HCT116 (cell line): ENCODE data around the gene DNAH10. TPM values are rescaled to one million over a fixed set of nuclear protein-coding genes. Genes with fewer than 3 reads are reported as not detected.

Source experiments
- ATAC-seq: fragments of 200-7000 bp; cut with Tn5 transposase; 2 replicates; pipeline ENCODE4 v1.9.1; 2020; ENCODE audit warnings: mild to moderate bottlenecking, moderate library complexity
- BruUV-seq: library from RNA; stranded (reverse); fragments of 400-500 nt; replicated peaks from 2 replicates; lab custom pipeline; 2021; lab: Mats Ljungman, UMichigan
- CTCF ChIA-PET: fragments of 300-600 bp; sonication (Branson Sonifier 250); formaldehyde crosslinking; loops from one replicate; lab custom pipeline; 2021; ENCODE audit warnings: antibody characterized with exemption; lab: Charles Lee
- POLR2A ChIA-PET: fragments of 300-600, 350-600 bp; sonication (Branson Sonifier 250); formaldehyde crosslinking; loops from one replicate; lab custom pipeline; 2021; ENCODE audit warnings: antibody characterized with exemption; lab: Charles Lee
- RAD21 ChIA-PET, 2 experiments: fragments of 300-600 bp; sonication (Branson Sonifier 250); formaldehyde crosslinking; loops; one replicate each; lab custom pipeline; 2023; ENCODE audit warnings: low total read pairs in 2 of 2; ENCODE audit not compliant: uncharacterized antibody in 2 of 2, unreplicated experiment in 2 of 2, low non-redundant PET in 1 of 2; lab: Charles Lee
- DNase-seq: peaks from one replicate; pipeline ENCODE4 v3.0.0-alpha.2; 2010; ENCODE audit warnings: low read depth, low spot score
- H2AFZ ChIP-seq: fragments of 200-600 bp; shearing (Covaris generic), sonication (generic); 2 replicates; pipeline ENCODE4 v1.6.1; 2017; ENCODE audit warnings: low read depth, mixed run types, mixed read lengths, antibody characterized with exemption, low read length; ENCODE audit not compliant: poor library complexity, severe bottlenecking
- H3K27ac ChIP-seq: 2 replicates; pipeline ENCODE4 v1.5.1; 2012; ENCODE audit warnings: low read depth, low read length
- H3K27me3 ChIP-seq: fragments of 200-600 bp; sonication (generic); 2 replicates; pipeline ENCODE4 v1.6.1; 2016; ENCODE audit warnings: mixed run types, low read length, mixed read lengths; ENCODE audit not compliant: insufficient read depth
- H3K36me3 ChIP-seq, 2 experiments: fragments of 200-500 bp in 1 of 2; fragments of 200-600 bp in 1 of 2; sonication (Bioruptor generic) in 1 of 2; sonication (generic) in 1 of 2; 2 replicates each; pipeline versions ENCODE4 v1.5.1 to v1.6.1; 2014 to 2016; ENCODE audit warnings: low read length in 2 of 2, inconsistent platforms in 1 of 2, mixed read lengths in 1 of 2, mixed run types in 1 of 2; ENCODE audit not compliant: insufficient read depth in 2 of 2, control insufficient read depth in 1 of 2
- H3K4me1 ChIP-seq, 2 experiments: fragments of 200-600 bp in 1 of 2; sonication (generic) in 1 of 2; 2 replicates each; pipeline versions ENCODE4 v1.5.1 to v1.6.1; 2012 to 2017; ENCODE audit warnings: low read length in 2 of 2, inconsistent platforms in 1 of 2, mild to moderate bottlenecking in 1 of 2, mixed read lengths in 1 of 2, mixed run types in 1 of 2, moderate library complexity in 1 of 2; ENCODE audit not compliant: insufficient read depth in 2 of 2, control insufficient read depth in 1 of 2
- H3K4me2 ChIP-seq: fragments of 200-600 bp; sonication (generic); 2 replicates; pipeline ENCODE4 v1.6.1; 2017; ENCODE audit warnings: mixed run types, low read length, mixed read lengths
- H3K4me3 ChIP-seq, 2 experiments: fragments of 200-600 bp in 1 of 2; sonication (generic) in 1 of 2; replicated peaks in 1 of 2; 2 replicates each; pipeline ENCODE4 v1.5.1; 2011 to 2016; ENCODE audit warnings: low read length in 2 of 2, control low read depth in 1 of 2, low read depth in 1 of 2, mild to moderate bottlenecking in 1 of 2, mixed read lengths in 1 of 2, mixed run types in 1 of 2
- H3K79me2 ChIP-seq: fragments of 200-600 bp; sonication (generic); 2 replicates; pipeline ENCODE4 v1.6.1; 2017; ENCODE audit warnings: mild to moderate bottlenecking, mixed run types, low read length, moderate library complexity, mixed read lengths; ENCODE audit not compliant: insufficient read depth
- H3K9ac ChIP-seq: fragments of 200-600 bp; sonication (generic); 2 replicates; pipeline ENCODE4 v1.6.1; 2016; ENCODE audit warnings: low read length, mixed read lengths
- H3K9me2 ChIP-seq: fragments of 200-600 bp; sonication (generic), shearing (Covaris generic); 2 replicates; pipeline ENCODE4 v1.6.1; 2017; ENCODE audit warnings: mixed run types, mild to moderate bottlenecking, moderate library complexity; ENCODE audit not compliant: insufficient read depth
- H3K9me3 ChIP-seq, 2 experiments: fragments of 200-500 bp in 1 of 2; fragments of 200-600 bp in 1 of 2; sonication (Bioruptor generic) in 1 of 2; sonication (generic) in 1 of 2; 2 replicates each; pipeline ENCODE4 v1.6.1; 2014 to 2017; ENCODE audit warnings: low read length in 2 of 2, mixed read lengths in 2 of 2, inconsistent platforms in 1 of 2, low read depth in 1 of 2, mild to moderate bottlenecking in 1 of 2, mixed run types in 1 of 2, moderate library complexity in 1 of 2; ENCODE audit not compliant: control insufficient read depth in 1 of 2, insufficient read depth in 1 of 2
- H4K20me1 ChIP-seq: fragments of 200-600 bp; sonication (generic), shearing (Covaris generic); 2 replicates; pipeline ENCODE4 v1.6.1; 2017; ENCODE audit warnings: mixed run types, mild to moderate bottlenecking, moderate library complexity; ENCODE audit not compliant: insufficient read depth
- ATF3 ChIP-seq: IDR thresholded peaks from 2 replicates; pipeline ENCODE4 v1.6.1; 2012
- CEBPB ChIP-seq: IDR thresholded peaks from 2 replicates; pipeline ENCODE4 v1.6.1; 2012; ENCODE audit warnings: low read depth
- EGR1 ChIP-seq: IDR thresholded peaks from 2 replicates; pipeline ENCODE4 v1.6.1; 2012; ENCODE audit warnings: low read depth
- EZH2phosphoT487 ChIP-seq: fragments of 200-600 bp; IDR thresholded peaks from 2 replicates; pipeline ENCODE4 v1.6.1; 2018; ENCODE audit warnings: antibody characterized with exemption, borderline replicate concordance
- FOSL1 ChIP-seq: IDR thresholded peaks from 2 replicates; pipeline ENCODE4 v1.6.1; 2012; ENCODE audit warnings: low read depth
- JUND ChIP-seq: IDR thresholded peaks from 2 replicates; pipeline ENCODE4 v1.6.1; 2012
- POLR2AphosphoS5 ChIP-seq: IDR thresholded peaks from 2 replicates; pipeline ENCODE4 v1.6.1; 2011; ENCODE audit warnings: mild to moderate bottlenecking, low read depth, low read length, moderate library complexity
- RAD21 ChIP-seq: IDR thresholded peaks from 2 replicates; pipeline ENCODE4 v1.6.1; 2012; ENCODE audit warnings: low read depth, mild to moderate bottlenecking
- REST ChIP-seq: IDR thresholded peaks from 2 replicates; pipeline ENCODE4 v1.6.1; 2012; ENCODE audit warnings: low read depth
- SIN3A ChIP-seq: IDR thresholded peaks from 2 replicates; pipeline ENCODE4 v1.6.1; 2012; ENCODE audit warnings: low read depth
- TCF7L2 ChIP-seq: IDR thresholded peaks from 2 replicates; pipeline ENCODE4 v1.7.0; 2011; ENCODE audit warnings: borderline replicate concordance, inconsistent platforms; ENCODE audit not compliant: insufficient read depth, insufficient read length; ENCODE audit errors: extremely low read depth
- YY1 ChIP-seq: IDR thresholded peaks from 2 replicates; pipeline ENCODE4 v1.6.1; 2011; ENCODE audit warnings: low read length, low read depth, moderate library complexity, mild to moderate bottlenecking; ENCODE audit not compliant: insufficient replicate concordance; ENCODE audit errors: extremely low read depth
- ZFX ChIP-seq: fragments of 450-650 bp; IDR thresholded peaks from 2 replicates; pipeline ENCODE4 v1.6.1; 2017
- ZNF274 ChIP-seq: fragments of 200-500 bp; sonication (Bioruptor generic); IDR thresholded peaks from 2 replicates; pipeline ENCODE4 v1.6.1; 2014; ENCODE audit warnings: mild to moderate bottlenecking, low read depth, low read length, inconsistent platforms
- intact Hi-C: fragments of 100-400 bp; cut with micrococcal nuclease; formaldehyde crosslinking; loops from 2 replicates; pipeline ENCODE4 v1.10.0; 2022
- total RNA-seq: library from RNA; stranded (reverse); gene quantifications from one replicate; pipeline ENCODE4 v1.2.1, GENCODE V29; 2021; ENCODE audit not compliant: unreplicated experiment
- TF ChIP-seq, protein P1 (sequence below): IDR thresholded peaks from 2 replicates; pipeline ENCODE4 v1.6.1; 2012

The DNAH10 gene
- total RNA-seq, 1 experiment from 2014 or later: 1.3 TPM

DNA sequence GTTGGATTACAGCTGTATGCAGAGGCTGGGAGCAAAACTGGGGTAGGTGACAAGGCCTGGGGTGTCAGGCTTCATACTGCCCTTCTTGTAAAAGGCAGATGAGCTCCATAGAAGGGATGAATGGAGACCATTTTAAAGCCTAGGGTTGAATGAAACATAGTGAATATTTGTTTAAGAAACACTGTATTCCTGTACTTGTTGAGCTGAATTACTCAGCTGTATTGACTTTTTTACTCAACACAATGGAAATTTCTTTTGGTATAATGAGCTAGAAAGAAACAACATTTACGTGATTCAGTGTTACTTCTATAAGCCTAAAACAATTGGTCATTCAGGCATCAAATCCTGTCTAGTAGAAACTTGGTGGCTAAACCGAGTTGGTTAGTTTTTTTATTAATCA is 35.9 kb upstream of the DNAH10 start:
- no peaks in the 10 kb centered on the region for H4K20me1 ChIP-seq
- BruUV-seq: no TSS peak
- H2AFZ ChIP-seq: no peak overlapping the region
- H3K27me3 ChIP-seq: no peaks in the 10 kb centered on the region
- DNase-seq (no peak), ATAC-seq (no peak)
- H3K9me2 ChIP-seq: no peaks in the 10 kb centered on the region
- H3K36me3 ChIP-seq: peaks cover 14 to 15% of the 10 kb centered on the region in 2 experiments; a peak in 3 of 4 replicates
- CTCF ChIA-PET: no interaction called here
- RAD21 ChIA-PET: no interaction called here
- H3K4me2 ChIP-seq: no peak overlapping the region
- POLR2A ChIA-PET: no interaction called here
- no peak overlapping the region for H3K4me3 ChIP-seq
- H3K79me2 ChIP-seq: no peaks in the 10 kb centered on the region
- H3K27ac ChIP-seq: no peak overlapping the region
- intact Hi-C loops: no loop called here
- H3K9me3 ChIP-seq: no peaks in the 10 kb centered on the region
- TF ChIP-seq FOSL1 (no peak), ZFX (no peak), ZNF274 (no peak), EGR1 (no peak), POLR2AphosphoS5 (no peak), YY1 (no peak)
- no peaks in the 10 kb centered on the region for H3K4me1 ChIP-seq
- no peak overlapping the region for H3K9ac ChIP-seq

GRCh38 chr12:123726962-123727361 is 35.1 kb upstream of the DNAH10 start:
- ChIA-PET RAD21 (no interaction called here), POLR2A (no interaction called here), CTCF (no interaction called here)
- H3K9ac ChIP-seq: no peak overlapping the region
- TF ChIP-seq ATF3 (no peak), REST (no peak), SIN3A (no peak), JUND (no peak), ZNF274 (no peak), TCF7L2 (no peak), EGR1 (no peak), EZH2phosphoT487 (no peak), RAD21 (no peak), POLR2AphosphoS5 (no peak), ZFX (no peak), CEBPB (no peak)
- TF ChIP-seq, protein P1, sequence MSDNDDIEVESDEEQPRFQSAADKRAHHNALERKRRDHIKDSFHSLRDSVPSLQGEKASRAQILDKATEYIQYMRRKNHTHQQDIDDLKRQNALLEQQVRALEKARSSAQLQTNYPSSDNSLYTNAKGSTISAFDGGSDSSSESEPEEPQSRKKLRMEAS: no peak
- BruUV-seq: no TSS peak
- no peak for ATAC-seq
- no peaks in the 10 kb centered on the region for H3K9me2 ChIP-seq
- no peaks in the 10 kb centered on the region for H3K27me3 ChIP-seq
- H3K4me3 ChIP-seq: no peak overlapping the region
- no peak overlapping the region for H3K27ac ChIP-seq
- H3K9me3 ChIP-seq: no peaks in the 10 kb centered on the region
- no peak overlapping the region for H2AFZ ChIP-seq
- H3K79me2 ChIP-seq: no peaks in the 10 kb centered on the region
- DNase-seq: no peak
- H3K36me3 ChIP-seq: peaks cover 14 to 15% of the 10 kb centered on the region in 2 experiments; a peak in 3 of 4 replicates
- no peak overlapping the region for H3K4me2 ChIP-seq
- no peaks in the 10 kb centered on the region for H3K4me1 ChIP-seq
- intact Hi-C loops: no loop called here
- H4K20me1 ChIP-seq: no peaks in the 10 kb centered on the region
